ENCODE data around the gene IGFBP6.
"Not testable (repeated sequence)": the region's sequence is repeated elsewhere in the genome, so short reads cannot be mapped to it uniquely, and the experiment has no call there.

IGFBP6 gene

GRCh38 chr12:53078425-53079225, 18.8 kb upstream of the IGFBP6 start:
- no peaks in the 10 kb centered on the region for H3K4me1 ChIP-seq (ENCODE audit: insufficient read depth, low read length)
- peak overlapping the region; percentile 75; the same call in 1 of the 2 replicates for H3K9ac ChIP-seq (ENCODE audit: low read depth, low read length)
- peaks cover 18% of the 10 kb centered on the region for H3K27me3 ChIP-seq (ENCODE audit: insufficient read depth, low read length)
- no peak overlapping the region for H3K27ac ChIP-seq (ENCODE audit: low read length)
- no peaks in the 10 kb centered on the region for H3K9me3 ChIP-seq (ENCODE audit: insufficient read depth, low read depth, low read length)
- H3K36me3 ChIP-seq (ENCODE audit: insufficient read depth, low read depth, low read length) = no peaks in the 10 kb centered on the region; the same call in 1 of the 2 replicates
- peak overlapping the region; percentile 67 for H3K4me3 ChIP-seq (ENCODE audit: low read length)

GRCh38 chr12:53079226-53080117, 18.0 kb upstream of the IGFBP6 start, which contains the start of gene SPRYD3:
SPRYD3 (minus strand) TSS chr12:53079390; CDS start chr12:53079333, 57 bp downstream.
- Histone ChIP-seq H3K9me3 (ENCODE audit: insufficient read depth, low read depth, low read length) (no peaks in the 10 kb centered on the region), H3K4me3 (ENCODE audit: low read length) (peak within 1 kb of the TSS; percentile 87), H3K36me3 (ENCODE audit: insufficient read depth, low read depth, low read length) (no peaks in the 10 kb centered on the region; the same call in 1 of the 2 replicates), H3K27me3 (ENCODE audit: insufficient read depth, low read length) (peaks cover 18% of the 10 kb centered on the region), H3K27ac (ENCODE audit: low read length) (no peak within 1 kb of the TSS), H3K4me1 (ENCODE audit: insufficient read depth, low read length) (no peaks in the 10 kb centered on the region), H3K9ac (ENCODE audit: low read depth, low read length) (peak within 1 kb of the TSS; percentile 83)

- H3K27me3 ChIP-seq (ENCODE audit: insufficient read depth, low read length) = peaks cover 26% of the 10 kb centered on the region
- no peaks in the 10 kb centered on the region for H3K36me3 ChIP-seq (ENCODE audit: insufficient read depth, low read depth, low read length)
- no peak overlapping the region for H3K4me3 ChIP-seq (ENCODE audit: low read length)
- H3K4me1 ChIP-seq (ENCODE audit: insufficient read depth, low read length) = no peaks in the 10 kb centered on the region
- no peak overlapping the region for H3K27ac ChIP-seq (ENCODE audit: low read length)
- H3K9me3 ChIP-seq (ENCODE audit: insufficient read depth, low read depth, low read length) = no peaks in the 10 kb centered on the region
- no peak overlapping the region for H3K9ac ChIP-seq (ENCODE audit: low read depth, low read length)
Observed at GRCh38 chr12:53082637-53083175, 14.8 kb upstream of the IGFBP6 start.

- Histone ChIP-seq H3K9me3 (ENCODE audit: insufficient read depth, low read depth, low read length) (no peaks in the 10 kb centered on the region), H3K4me3 (ENCODE audit: low read length) (no peak overlapping the region), H3K36me3 (ENCODE audit: insufficient read depth, low read depth, low read length) (no peaks in the 10 kb centered on the region), H3K4me1 (ENCODE audit: insufficient read depth, low read length) (no peaks in the 10 kb centered on the region), H3K27ac (ENCODE audit: low read length) (no peak overlapping the region), H3K9ac (ENCODE audit: low read depth, low read length) (no peak overlapping the region), H3K27me3 (ENCODE audit: insufficient read depth, low read length) (peaks cover 21% of the 10 kb centered on the region)
Observed at GRCh38 chr12:53086361-53086760, 11.1 kb upstream of the IGFBP6 start.

GRCh38 chr12:53090105-53090504, 7.4 kb upstream of the IGFBP6 start:
- H3K4me1 ChIP-seq (ENCODE audit: insufficient read depth, low read length) = no peaks in the 10 kb centered on the region
- H3K36me3 ChIP-seq (ENCODE audit: insufficient read depth, low read depth, low read length) = no peaks in the 10 kb centered on the region

GRCh38 chr12:53090554-53090953, 6.9 kb upstream of the IGFBP6 start:
- no peak overlapping the region for H3K4me3 ChIP-seq (ENCODE audit: low read length)
- peaks cover 27% of the 10 kb centered on the region for H3K27me3 ChIP-seq (ENCODE audit: insufficient read depth, low read length)
- H3K9me3 ChIP-seq (ENCODE audit: insufficient read depth, low read depth, low read length) = no peaks in the 10 kb centered on the region
- H3K4me1 ChIP-seq (ENCODE audit: insufficient read depth, low read length) = no peaks in the 10 kb centered on the region
- H3K36me3 ChIP-seq (ENCODE audit: insufficient read depth, low read depth, low read length) = no peaks in the 10 kb centered on the region
- no peak overlapping the region for H3K27ac ChIP-seq (ENCODE audit: low read length)
- H3K9ac ChIP-seq (ENCODE audit: low read depth, low read length) = no peak overlapping the region

More at GRCh38 chr12:53090105-53090504, 7.4 kb upstream of the IGFBP6 start:
- Histone ChIP-seq H3K27ac (ENCODE audit: low read length) (no peak overlapping the region), H3K27me3 (ENCODE audit: insufficient read depth, low read length) (peaks cover 23% of the 10 kb centered on the region), H3K9me3 (ENCODE audit: insufficient read depth, low read depth, low read length) (no peaks in the 10 kb centered on the region), H3K9ac (ENCODE audit: low read depth, low read length) (no peak overlapping the region), H3K4me3 (ENCODE audit: low read length) (no peak overlapping the region)

- H3K36me3 ChIP-seq (ENCODE audit: insufficient read depth, low read depth, low read length) = no peaks in the 10 kb centered on the region
- H3K27me3 ChIP-seq (ENCODE audit: insufficient read depth, low read length) = peaks cover 30% of the 10 kb centered on the region
- H3K4me1 ChIP-seq (ENCODE audit: insufficient read depth, low read length) = peaks cover 5% of the 10 kb centered on the region; the same call in 1 of the 2 replicates
- no peak overlapping the region for H3K4me3 ChIP-seq (ENCODE audit: low read length)
- no peak overlapping the region for H3K9ac ChIP-seq (ENCODE audit: low read depth, low read length)
- H3K9me3 ChIP-seq (ENCODE audit: insufficient read depth, low read depth, low read length) = no peaks in the 10 kb centered on the region
- H3K27ac ChIP-seq (ENCODE audit: low read length) = no peak overlapping the region
Observed at GRCh38 chr12:53091756-53092155, 5.7 kb upstream of the IGFBP6 start.

GRCh38 chr12:53093777-53094393, 3.6 kb upstream of the IGFBP6 start:
- Histone ChIP-seq H3K27me3 (ENCODE audit: insufficient read depth, low read length) (peaks cover 51% of the 10 kb centered on the region), H3K9ac (ENCODE audit: low read depth, low read length) (no peak overlapping the region), H3K36me3 (ENCODE audit: insufficient read depth, low read depth, low read length) (no peaks in the 10 kb centered on the region), H3K4me3 (ENCODE audit: low read length) (no peak overlapping the region), H3K9me3 (ENCODE audit: insufficient read depth, low read depth, low read length) (no peaks in the 10 kb centered on the region), H3K27ac (ENCODE audit: low read length) (no peak overlapping the region), H3K4me1 (ENCODE audit: insufficient read depth, low read length) (peaks cover 11% of the 10 kb centered on the region; the same call in 1 of the 2 replicates)

GRCh38 chr12:53094394-53094787, 3.1 kb upstream of the IGFBP6 start:
- Histone ChIP-seq H3K36me3 (ENCODE audit: insufficient read depth, low read depth, low read length) (no peaks in the 10 kb centered on the region), H3K4me1 (ENCODE audit: insufficient read depth, low read length) (peaks cover 16% of the 10 kb centered on the region; the same call in 1 of the 2 replicates), H3K4me3 (ENCODE audit: low read length) (no peak overlapping the region), H3K27me3 (ENCODE audit: insufficient read depth, low read length) (peaks cover 57% of the 10 kb centered on the region), H3K9me3 (ENCODE audit: insufficient read depth, low read depth, low read length) (no peaks in the 10 kb centered on the region), H3K9ac (ENCODE audit: low read depth, low read length) (no peak overlapping the region), H3K27ac (ENCODE audit: low read length) (no peak overlapping the region)

- H3K27ac ChIP-seq (ENCODE audit: low read length); H3K4me3 ChIP-seq (ENCODE audit: low read length); H3K9me3 ChIP-seq (ENCODE audit: insufficient read depth, low read depth, low read length); H3K36me3 ChIP-seq (ENCODE audit: insufficient read depth, low read depth, low read length); H3K9ac ChIP-seq (ENCODE audit: low read depth, low read length): not testable (repeated sequence)
- H3K4me1 ChIP-seq (ENCODE audit: insufficient read depth, low read length) = peaks cover 16% of the 10 kb centered on the region; the same call in 1 of the 2 replicates
- peaks cover 57% of the 10 kb centered on the region for H3K27me3 ChIP-seq (ENCODE audit: insufficient read depth, low read length)
Observed at GRCh38 chr12:53094796-53095595, 2.5 kb upstream of the IGFBP6 start.

- not testable (repeated sequence) for H3K4me3 ChIP-seq (ENCODE audit: low read length); H3K9me3 ChIP-seq (ENCODE audit: insufficient read depth, low read depth, low read length); H3K36me3 ChIP-seq (ENCODE audit: insufficient read depth, low read depth, low read length); H3K27ac ChIP-seq (ENCODE audit: low read length); H3K9ac ChIP-seq (ENCODE audit: low read depth, low read length)
- peaks cover 57% of the 10 kb centered on the region for H3K27me3 ChIP-seq (ENCODE audit: insufficient read depth, low read length)
- H3K4me1 ChIP-seq (ENCODE audit: insufficient read depth, low read length) = peaks cover 16% of the 10 kb centered on the region; the same call in 1 of the 2 replicates
Observed at GRCh38 chr12:53095596-53095895, 1.9 kb upstream of the IGFBP6 start.

All from iPS-20b (cell line).